Erythroblast (primary cell): ENCODE results near the gene CERS1.
"Not testable (repeated sequence)": the region's sequence is repeated elsewhere in the genome, so short reads cannot be mapped to it uniquely, and the experiment has no call there.

ENCODE experiments used
- DNase-seq, 2 experiments: peaks; one replicate each; lab custom pipeline; 2025; lab: John Stamatoyannopoulos, UW
- GATA1 ChIP-seq: IDR thresholded peaks from 2 replicates; pipeline ENCODE4 v1.6.1; 2011; ENCODE audit warnings: low read depth, mild to moderate bottlenecking, control low read depth, low read length, moderate library complexity
- POLR2A ChIP-seq: IDR thresholded peaks from 2 replicates; pipeline ENCODE4 v1.6.1; 2011; ENCODE audit warnings: mild to moderate bottlenecking, low read length

The CERS1 gene

DNA sequence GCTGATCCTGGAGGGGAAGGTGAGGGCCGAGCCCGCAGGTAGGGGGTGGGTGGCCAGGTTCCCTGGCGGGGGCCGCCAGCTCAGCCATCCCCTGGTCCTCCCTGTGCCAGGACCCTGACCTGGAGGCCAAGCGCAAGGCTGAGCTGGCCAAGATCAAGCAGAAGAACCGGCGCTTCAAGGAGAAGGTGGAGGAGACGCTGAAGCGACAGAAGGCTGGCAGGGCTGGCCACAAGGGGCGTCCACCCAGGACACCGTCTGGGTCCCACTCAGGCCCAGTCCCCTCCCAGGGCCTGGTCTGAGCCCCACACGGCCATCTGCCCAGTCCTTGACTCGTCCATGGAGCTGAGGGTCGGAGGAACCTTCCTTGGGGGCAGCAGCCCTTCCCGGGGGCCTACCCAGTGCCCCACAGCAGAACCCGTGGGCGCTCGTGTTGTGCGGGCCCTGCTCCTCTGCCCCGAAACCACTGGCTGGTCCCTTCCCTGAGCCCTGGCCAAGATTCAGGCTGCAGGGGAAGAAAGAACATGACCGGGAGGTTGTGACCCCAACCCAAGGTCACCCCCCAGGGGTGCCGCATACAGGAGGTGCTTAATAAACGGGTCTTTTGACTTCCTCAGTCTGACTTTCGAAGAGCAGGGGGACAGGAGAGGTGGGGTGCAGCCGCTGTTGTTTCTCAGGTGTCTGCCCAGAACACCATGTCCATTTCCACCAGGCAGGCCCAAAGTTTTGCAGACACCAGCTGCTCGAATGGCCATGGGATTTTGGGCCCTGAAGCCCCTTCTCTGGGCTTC, 32.3 kb upstream of the CERS1 start:
- DNase-seq = no peak
- TF ChIP-seq GATA1 (no peak), POLR2A (no peak)

- TF ChIP-seq POLR2A (no peak), GATA1 (no peak)
Measured at GRCh38 chr19:18924684-18925213, 28.8 kb upstream of the CERS1 start.

GRCh38 chr19:18922228-18922985, 26.4 kb upstream of the CERS1 start:
- DNase-seq = no peak
- TF ChIP-seq POLR2A (no peak), GATA1 (no peak)

More at GRCh38 chr19:18924684-18925213, 28.8 kb upstream of the CERS1 start:
- DNase-seq = no peak

DNA sequence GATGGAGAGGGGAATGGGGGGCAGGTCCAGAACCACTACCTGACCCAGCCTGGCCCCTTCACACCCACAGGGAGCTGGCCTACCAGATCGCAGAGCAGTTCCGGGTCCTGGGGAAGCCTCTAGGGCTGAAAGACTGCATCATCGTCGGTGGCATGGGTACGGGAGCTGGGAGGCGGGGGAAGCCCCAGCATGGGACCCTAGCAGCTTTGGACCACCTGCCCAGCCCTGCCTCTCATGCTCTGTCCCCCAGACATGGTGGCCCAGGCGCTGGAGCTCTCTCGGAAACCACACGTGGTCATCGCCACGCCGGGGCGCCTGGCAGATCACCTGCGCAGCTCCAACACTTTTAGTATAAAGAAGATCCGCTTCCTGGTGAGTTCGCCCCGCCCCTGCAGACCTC, 25.6 kb upstream of the CERS1 start:
- no peak for DNase-seq
- no peak for TF ChIP-seq GATA1
- TF ChIP-seq POLR2A = no peak

- no peak for DNase-seq
- TF ChIP-seq POLR2A (no peak), GATA1 (no peak)
Measured at GRCh38 chr19:18920400-18920799, 24.4 kb upstream of the CERS1 start.

DNA sequence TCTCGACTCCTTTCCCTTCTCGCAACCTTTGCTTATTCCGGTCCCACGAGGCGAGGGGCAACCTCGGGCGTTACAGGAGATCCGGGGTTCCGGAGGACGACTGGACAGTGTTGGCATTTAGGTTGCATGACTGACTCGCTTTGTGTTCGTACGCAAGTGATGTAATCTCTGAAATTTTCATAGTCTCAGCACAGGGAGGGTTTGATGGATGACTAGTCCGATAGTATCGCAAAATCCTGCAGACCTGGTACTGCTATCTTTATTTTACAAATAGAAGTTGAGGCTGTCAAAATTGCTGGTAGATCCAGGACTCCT, 23.9 kb upstream of the CERS1 start:
- no peak for DNase-seq
- no peak for TF ChIP-seq POLR2A
- no peak for TF ChIP-seq GATA1

DNA sequence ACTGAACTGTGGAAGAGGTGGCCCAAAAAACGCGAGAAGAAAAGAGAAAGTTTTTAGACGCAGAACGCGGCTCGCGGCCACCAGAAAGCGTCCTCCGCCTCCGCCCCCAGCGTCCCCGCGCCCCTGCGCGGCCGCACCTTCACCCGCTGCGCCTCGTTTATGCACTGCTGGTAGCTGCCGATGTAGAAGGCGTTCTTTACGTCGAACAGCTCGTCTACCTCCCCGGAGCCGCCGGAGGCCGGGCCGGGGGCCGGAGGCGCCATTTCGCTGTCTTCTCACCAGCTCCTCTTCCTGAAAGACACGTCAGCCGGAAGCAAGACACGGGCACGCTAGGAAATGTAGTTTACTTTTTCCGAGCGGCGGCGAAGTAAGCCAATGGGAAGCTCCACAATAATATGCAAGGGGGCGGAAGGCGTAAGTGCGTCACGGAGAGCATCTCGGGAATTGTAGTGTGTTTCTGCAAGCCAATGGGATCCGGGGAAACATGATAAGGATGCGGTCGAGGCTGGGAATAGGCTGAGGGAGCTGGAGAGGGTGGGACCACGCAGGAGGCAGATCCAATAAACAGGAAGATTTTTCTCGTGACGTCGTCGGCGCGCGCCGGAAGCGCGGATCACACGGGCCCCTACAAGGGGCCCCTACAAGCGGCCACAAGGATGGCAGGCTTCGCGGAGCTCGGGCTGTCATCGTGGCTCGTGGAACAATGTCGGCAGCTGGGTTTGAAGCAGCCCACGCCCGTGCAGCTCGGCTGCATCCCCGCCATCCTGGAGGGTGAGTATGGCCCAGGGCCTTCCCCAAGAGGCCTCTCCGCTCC, 23.3 kb upstream of the CERS1 start, which contains the start of the genes COPE and DDX49:
Gene COPE, minus strand, starts transcription at position 302 of the 814 bp plus-strand sequence. Its CDS starts 39 bp downstream, at position 263.
Gene DDX49, plus strand, starts transcription at position 630 of the 814 bp plus-strand sequence. Its CDS starts 27 bp downstream, at position 657.
- no peak for TF ChIP-seq GATA1
- TF ChIP-seq POLR2A = peak; percentile 97
- DNase-seq = peak; percentile 99 to 100

- DNase-seq = not testable (repeated sequence)
Measured at GRCh38 chr19:18917593-18917992, 21.6 kb upstream of the CERS1 start.

- peak; percentile 60 to 65 for DNase-seq
- TF ChIP-seq POLR2A = no peak
- TF ChIP-seq GATA1 = no peak
Measured at GRCh38 chr19:18915639-18916038, 19.7 kb upstream of the CERS1 start.

- TF ChIP-seq GATA1 = no peak
- no peak for TF ChIP-seq POLR2A
- no peak for DNase-seq
Measured at GRCh38 chr19:18913466-18913865, 17.5 kb upstream of the CERS1 start.

DNA sequence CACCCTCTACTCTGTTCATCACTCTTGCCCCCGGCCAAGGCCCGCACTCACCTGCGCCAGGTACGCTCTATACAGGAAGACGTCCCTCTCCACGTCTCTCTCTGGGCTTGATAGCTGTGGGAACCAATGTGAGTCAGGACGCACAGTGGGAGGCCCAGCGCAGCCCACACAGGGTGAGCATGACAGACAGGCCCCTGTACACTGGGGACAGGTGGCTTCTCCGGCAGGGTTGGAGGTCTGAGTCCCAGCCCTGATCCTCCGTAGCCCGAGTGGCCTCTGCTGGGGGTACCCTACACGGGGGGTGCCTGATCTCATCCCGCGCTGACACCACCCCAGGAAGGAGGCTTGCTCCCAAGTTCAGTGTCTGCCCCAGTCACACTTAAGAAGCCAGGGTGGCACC, 17.0 kb upstream of the CERS1 start:
- no peak for DNase-seq
- TF ChIP-seq POLR2A = no peak
- no peak for TF ChIP-seq GATA1

GRCh38 chr19:18910801-18911436, 15.0 kb upstream of the CERS1 start:
- no peak for DNase-seq
- TF ChIP-seq POLR2A = no peak
- TF ChIP-seq GATA1 = no peak

DNA sequence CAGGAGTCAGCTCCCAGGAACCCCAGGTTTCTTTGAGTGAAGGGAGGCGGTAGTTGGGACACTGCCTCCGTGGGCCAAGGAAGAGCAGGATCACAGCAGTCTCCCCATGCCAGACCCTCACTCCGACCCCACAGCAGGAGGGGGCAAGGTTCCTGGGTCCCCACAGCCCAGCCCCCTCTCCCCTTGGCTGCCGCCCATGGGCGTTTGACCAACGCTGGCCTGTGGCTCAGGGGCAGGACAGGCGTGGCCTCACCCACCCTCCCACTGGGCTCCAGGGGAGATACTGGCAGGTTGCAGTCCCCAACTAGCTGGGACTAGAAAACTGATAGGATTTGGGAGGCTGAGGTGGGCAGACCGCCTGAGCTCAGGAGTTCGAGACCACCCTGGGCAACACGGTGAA, 14.1 kb upstream of the CERS1 start:
- TF ChIP-seq POLR2A (no peak), GATA1 (no peak)
- DNase-seq = no peak
